ENCODE data around the gene RS1.

- TF ChIP-seq POLR2A (IDR thresholded peaks at IDR 0.05) (no peak), CTCF (IDR thresholded peaks at IDR 0.05) (no peak)
Measured at GRCh38 chrX:18668071-18668835, 3.7 kb downstream of the RS1 start.

All from right lobe of liver (tissue), 4 donors.